ENCODE measurements around the gene AMDHD2. TPM values are rescaled to one million over a fixed set of nuclear protein-coding genes. Genes with fewer than 3 reads are reported as not detected.
"Not testable (repeated sequence)": the region's sequence is repeated elsewhere in the genome, so short reads cannot be mapped to it uniquely, and the experiment has no call there.

Gene AMDHD2
- polyA plus RNA-seq, 1 donor, result 88.0 TPM

- H3K36me3 ChIP-seq (ENCODE audit: control insufficient read depth, insufficient read depth, low read length), result peaks cover 44% of the 10 kb centered on the region
Measured at GRCh38 chr16:2529061-2529931, 9.1 kb downstream of the AMDHD2 start.

GRCh38 chr16:2529961-2530628 is 9.9 kb downstream of the AMDHD2 start:
- H3K4me3 ChIP-seq (ENCODE audit: low read length), result no peak overlapping the region
- peaks cover 33% of the 10 kb centered on the region for H3K4me1 ChIP-seq (ENCODE audit: control insufficient read depth, insufficient read depth, low read length)
- H3K9me3 ChIP-seq (ENCODE audit: control insufficient read depth, low read depth, low read length), result no peaks in the 10 kb centered on the region
- DNase-seq, result no peak
- no peak overlapping the region for H3K27ac ChIP-seq (ENCODE audit: low read length)
- no peaks in the 10 kb centered on the region for H3K27me3 ChIP-seq (ENCODE audit: control insufficient read depth, insufficient read depth, low read length)
- WGBS (ENCODE audit: insufficient coverage, low lambda C conversion rate), result no CpG with 5 or more reads among the region's 15 CpGs
- peaks cover 44% of the 10 kb centered on the region for H3K36me3 ChIP-seq (ENCODE audit: control insufficient read depth, insufficient read depth, low read length)

More at GRCh38 chr16:2529061-2529931, 9.1 kb downstream of the AMDHD2 start:
- H3K4me3 ChIP-seq (ENCODE audit: low read length), result no peak overlapping the region
- WGBS (ENCODE audit: insufficient coverage, low lambda C conversion rate), result no CpG with 5 or more reads among the region's 32 CpGs
- no peaks in the 10 kb centered on the region for H3K9me3 ChIP-seq (ENCODE audit: control insufficient read depth, low read depth, low read length)
- no peaks in the 10 kb centered on the region for H3K27me3 ChIP-seq (ENCODE audit: control insufficient read depth, insufficient read depth, low read length)
- DNase-seq, result no peak
- peaks cover 38% of the 10 kb centered on the region for H3K4me1 ChIP-seq (ENCODE audit: control insufficient read depth, insufficient read depth, low read length)
- H3K27ac ChIP-seq (ENCODE audit: low read length), result no peak overlapping the region

GRCh38 chr16:2530629-2531318 is 10.6 kb downstream of the AMDHD2 start:
- Histone ChIP-seq H3K27me3 (ENCODE audit: control insufficient read depth, insufficient read depth, low read length) (no peaks in the 10 kb centered on the region), H3K4me3 (ENCODE audit: low read length) (no peak overlapping the region), H3K27ac (ENCODE audit: low read length) (peak overlapping the region; percentile 81), H3K36me3 (ENCODE audit: control insufficient read depth, insufficient read depth, low read length) (peaks cover 44% of the 10 kb centered on the region), H3K4me1 (ENCODE audit: control insufficient read depth, insufficient read depth, low read length) (peaks cover 29% of the 10 kb centered on the region), H3K9me3 (ENCODE audit: control insufficient read depth, low read depth, low read length) (no peaks in the 10 kb centered on the region)
- no CpG with 5 or more reads among the region's 14 CpGs for WGBS (ENCODE audit: insufficient coverage, low lambda C conversion rate)
- peak in 1 of 2 donors; percentile 22 for DNase-seq

- Histone ChIP-seq H3K9me3 (ENCODE audit: control insufficient read depth, low read depth, low read length) (no peaks in the 10 kb centered on the region), H3K4me3 (ENCODE audit: low read length) (peak within 1 kb of the TSS; percentile 81), H3K4me1 (ENCODE audit: control insufficient read depth, insufficient read depth, low read length) (peaks cover 25% of the 10 kb centered on the region), H3K27ac (ENCODE audit: low read length) (peak within 1 kb of the TSS; percentile 81), H3K27me3 (ENCODE audit: control insufficient read depth, insufficient read depth, low read length) (no peaks in the 10 kb centered on the region), H3K36me3 (ENCODE audit: control insufficient read depth, insufficient read depth, low read length) (peaks cover 39% of the 10 kb centered on the region)
- no CpG with 5 or more reads among the region's 11 CpGs for WGBS (ENCODE audit: insufficient coverage, low lambda C conversion rate)
- DNase-seq, result no peak
Measured at GRCh38 chr16:2531371-2531695, 11.2 kb downstream of the AMDHD2 start, which contains the start of gene CEMP1. Gene CEMP1 (minus strand): TSS chr16:2531408. CDS start chr16:2531073, 335 bp downstream.

GRCh38 chr16:2531696-2532493 is 11.7 kb downstream of the AMDHD2 start:
- WGBS (ENCODE audit: insufficient coverage, low lambda C conversion rate), result no CpG with 5 or more reads among the region's 84 CpGs
- DNase-seq, result peak; percentile 99
- no peaks in the 10 kb centered on the region for H3K27me3 ChIP-seq (ENCODE audit: control insufficient read depth, insufficient read depth, low read length)
- peak overlapping the region; percentile 81 for H3K4me3 ChIP-seq (ENCODE audit: low read length)
- H3K36me3 ChIP-seq (ENCODE audit: control insufficient read depth, insufficient read depth, low read length), result peaks cover 34% of the 10 kb centered on the region
- peak overlapping the region; percentile 81 for H3K27ac ChIP-seq (ENCODE audit: low read length)
- no peaks in the 10 kb centered on the region for H3K9me3 ChIP-seq (ENCODE audit: control insufficient read depth, low read depth, low read length)
- H3K4me1 ChIP-seq (ENCODE audit: control insufficient read depth, insufficient read depth, low read length), result peaks cover 24% of the 10 kb centered on the region

GRCh38 chr16:2532494-2533141 is 12.4 kb downstream of the AMDHD2 start:
- no CpG with 5 or more reads among the region's 37 CpGs for WGBS (ENCODE audit: insufficient coverage, low lambda C conversion rate)
- no peaks in the 10 kb centered on the region for H3K9me3 ChIP-seq (ENCODE audit: control insufficient read depth, low read depth, low read length)
- peak; percentile 79 to 91 for DNase-seq
- H3K4me1 ChIP-seq (ENCODE audit: control insufficient read depth, insufficient read depth, low read length), result peaks cover 22% of the 10 kb centered on the region
- peak overlapping the region; percentile 81 for H3K27ac ChIP-seq (ENCODE audit: low read length)
- H3K4me3 ChIP-seq (ENCODE audit: low read length), result peak overlapping the region; percentile 56
- no peaks in the 10 kb centered on the region for H3K27me3 ChIP-seq (ENCODE audit: control insufficient read depth, insufficient read depth, low read length)
- peaks cover 29% of the 10 kb centered on the region for H3K36me3 ChIP-seq (ENCODE audit: control insufficient read depth, insufficient read depth, low read length)

GRCh38 chr16:2533142-2533755 is 13.1 kb downstream of the AMDHD2 start:
- not testable (repeated sequence) for DNase-seq; H3K27me3 ChIP-seq (ENCODE audit: control insufficient read depth, insufficient read depth, low read length); H3K9me3 ChIP-seq (ENCODE audit: control insufficient read depth, low read depth, low read length)
- Histone ChIP-seq H3K4me1 (ENCODE audit: control insufficient read depth, insufficient read depth, low read length) (peaks cover 19% of the 10 kb centered on the region), H3K4me3 (ENCODE audit: low read length) (peak overlapping the region; percentile 56), H3K27ac (ENCODE audit: low read length) (peak overlapping the region; percentile 81), H3K36me3 (ENCODE audit: control insufficient read depth, insufficient read depth, low read length) (peaks cover 23% of the 10 kb centered on the region)
- 100% methylated on average over 2 of the region's 16 CpGs for WGBS (ENCODE audit: insufficient coverage, low lambda C conversion rate)

- WGBS (ENCODE audit: insufficient coverage, low lambda C conversion rate), result 80% methylated on average over 1 of the region's 11 CpGs
- Histone ChIP-seq H3K36me3 (ENCODE audit: control insufficient read depth, insufficient read depth, low read length) (peaks cover 16% of the 10 kb centered on the region), H3K4me1 (ENCODE audit: control insufficient read depth, insufficient read depth, low read length) (peaks cover 19% of the 10 kb centered on the region), H3K4me3 (ENCODE audit: low read length) (no peak overlapping the region), H3K9me3 (ENCODE audit: control insufficient read depth, low read depth, low read length) (no peaks in the 10 kb centered on the region), H3K27ac (ENCODE audit: low read length) (no peak overlapping the region), H3K27me3 (ENCODE audit: control insufficient read depth, insufficient read depth, low read length) (no peaks in the 10 kb centered on the region)
- DNase-seq, result no peak
Measured at GRCh38 chr16:2533912-2534311, 13.7 kb downstream of the AMDHD2 start.

- peaks cover 22% of the 10 kb centered on the region for H3K4me1 ChIP-seq (ENCODE audit: control insufficient read depth, insufficient read depth, low read length)
- H3K27me3 ChIP-seq (ENCODE audit: control insufficient read depth, insufficient read depth, low read length); H3K27ac ChIP-seq (ENCODE audit: low read length): not testable (repeated sequence)
Measured at GRCh38 chr16:2534335-2534734, 14.2 kb downstream of the AMDHD2 start.

More at GRCh38 chr16:2534335-2534734, 14.2 kb downstream of the AMDHD2 start:
- DNase-seq; H3K9me3 ChIP-seq (ENCODE audit: control insufficient read depth, low read depth, low read length); H3K4me3 ChIP-seq (ENCODE audit: low read length): not testable (repeated sequence)
- no CpG with 5 or more reads among the region's 5 CpGs for WGBS (ENCODE audit: insufficient coverage, low lambda C conversion rate)
- peaks cover 12% of the 10 kb centered on the region for H3K36me3 ChIP-seq (ENCODE audit: control insufficient read depth, insufficient read depth, low read length)
